ENCODE data around the gene FBXO41. TPM values are rescaled to one million over a fixed set of nuclear protein-coding genes. Genes with fewer than 3 reads are reported as not detected.

FBXO41 gene
- total RNA-seq, 1 donor from 2014 or later: 2.9 TPM

DNA sequence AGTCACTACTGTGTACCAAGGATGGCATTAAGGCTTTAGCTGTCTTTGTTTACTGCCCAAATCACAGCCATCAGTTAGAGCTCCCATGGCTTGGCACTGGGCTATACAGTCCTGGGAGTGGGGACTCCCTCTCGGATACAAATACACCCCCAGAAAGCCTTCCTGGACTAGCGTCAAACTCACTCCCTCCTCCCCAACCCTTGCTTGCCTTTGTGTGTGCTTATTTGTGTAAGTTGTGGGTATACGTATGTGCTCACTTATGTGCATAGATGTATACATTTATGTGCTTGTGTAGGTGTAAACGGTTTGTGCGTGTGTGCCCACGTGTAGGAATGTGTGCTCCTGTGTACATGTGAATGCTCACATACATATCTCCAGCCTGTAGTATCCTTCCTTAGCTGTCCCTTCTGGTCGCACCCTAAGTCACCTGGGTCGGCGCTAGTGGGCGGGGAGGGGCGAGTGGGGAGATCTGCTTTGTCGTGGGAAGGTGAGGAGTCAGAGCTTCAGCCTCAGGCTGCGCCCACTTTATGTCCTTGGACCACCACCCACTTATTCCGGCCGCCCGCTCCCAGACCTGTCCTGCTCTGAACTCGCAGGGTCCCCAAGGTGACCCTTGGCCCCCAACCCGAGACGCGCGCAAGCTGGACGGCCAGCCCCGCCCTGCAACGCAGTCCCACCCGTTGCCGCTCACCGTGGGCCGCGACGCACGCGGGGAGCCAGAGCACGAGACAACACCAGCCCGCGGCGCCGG lies 51.7 kb downstream of the FBXO41 start:
- H3K36me3 ChIP-seq: peaks cover 22% of the 10 kb centered on the region
- H3K27me3 ChIP-seq (ENCODE audit: low read depth): no peaks in the 10 kb centered on the region
- no peak for ATAC-seq
- peak overlapping the region; percentile 85 for H3K4me3 ChIP-seq
- intact Hi-C loops (cut with DNase I): no loop called here
- H3K9me3 ChIP-seq: no peaks in the 10 kb centered on the region
- peak overlapping the region; percentile 90 for H3K27ac ChIP-seq
- no peak for TF ChIP-seq CTCF (IDR thresholded peaks at IDR 0.05)
- peaks cover 34% of the 10 kb centered on the region for H3K4me1 ChIP-seq
- no peak for DNase-seq

DNA sequence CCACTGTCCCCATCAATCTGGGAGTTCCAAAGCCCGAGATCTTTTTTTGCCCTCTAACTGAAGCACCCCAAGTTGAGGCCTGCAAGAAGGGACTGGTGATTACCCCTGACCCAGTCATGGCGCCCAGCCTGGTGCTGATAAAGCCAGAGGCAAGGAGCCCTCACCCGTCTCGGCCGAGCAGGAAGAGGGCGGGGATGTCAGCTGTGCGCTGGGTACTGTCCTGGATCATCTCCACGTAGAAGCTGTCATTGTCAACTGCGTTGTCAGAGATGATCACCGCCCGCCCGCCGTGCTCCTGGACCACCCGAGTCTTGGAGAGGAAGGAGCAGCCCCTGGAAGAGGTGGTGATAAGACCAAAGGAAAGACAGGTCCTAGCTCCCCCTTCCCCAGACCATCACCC lies 55.6 kb downstream of the FBXO41 start:
- no peak for DNase-seq
- ATAC-seq: no peak
- no peak for TF ChIP-seq CTCF (IDR thresholded peaks at IDR 0.05)
- Histone ChIP-seq H3K27me3 (ENCODE audit: low read depth) (no peaks in the 10 kb centered on the region), H3K9me3 (no peaks in the 10 kb centered on the region), H3K27ac (no peak overlapping the region), H3K4me3 (no peak overlapping the region), H3K4me1 (peaks cover 6% of the 10 kb centered on the region), H3K36me3 (peaks cover 41% of the 10 kb centered on the region)
- intact Hi-C loops (cut with DNase I): no loop called here

GRCh38 chr2:73227086-73227485 lies 57.2 kb downstream of the FBXO41 start:
- intact Hi-C loops (cut with DNase I): no loop called here
- TF ChIP-seq CTCF (IDR thresholded peaks at IDR 0.05): no peak
- peaks cover 56% of the 10 kb centered on the region for H3K36me3 ChIP-seq
- ATAC-seq: no peak
- no peak overlapping the region for H3K4me3 ChIP-seq
- no peaks in the 10 kb centered on the region for H3K27me3 ChIP-seq (ENCODE audit: low read depth)
- no peaks in the 10 kb centered on the region for H3K9me3 ChIP-seq
- no peak for DNase-seq
- no peaks in the 10 kb centered on the region for H3K4me1 ChIP-seq
- no peak overlapping the region for H3K27ac ChIP-seq

GRCh38 chr2:73225513-73226360 lies 58.5 kb downstream of the FBXO41 start:
- Histone ChIP-seq H3K4me3 (no peak overlapping the region), H3K36me3 (peaks cover 68% of the 10 kb centered on the region), H3K27me3 (ENCODE audit: low read depth) (no peaks in the 10 kb centered on the region), H3K9me3 (no peaks in the 10 kb centered on the region), H3K27ac (no peak overlapping the region), H3K4me1 (no peaks in the 10 kb centered on the region)
- peak in 1 of 2 donors; percentile 11 for ATAC-seq
- intact Hi-C loops (cut with DNase I): no loop called here
- no peak for DNase-seq
- TF ChIP-seq CTCF (IDR thresholded peaks at IDR 0.05): no peak

DNA sequence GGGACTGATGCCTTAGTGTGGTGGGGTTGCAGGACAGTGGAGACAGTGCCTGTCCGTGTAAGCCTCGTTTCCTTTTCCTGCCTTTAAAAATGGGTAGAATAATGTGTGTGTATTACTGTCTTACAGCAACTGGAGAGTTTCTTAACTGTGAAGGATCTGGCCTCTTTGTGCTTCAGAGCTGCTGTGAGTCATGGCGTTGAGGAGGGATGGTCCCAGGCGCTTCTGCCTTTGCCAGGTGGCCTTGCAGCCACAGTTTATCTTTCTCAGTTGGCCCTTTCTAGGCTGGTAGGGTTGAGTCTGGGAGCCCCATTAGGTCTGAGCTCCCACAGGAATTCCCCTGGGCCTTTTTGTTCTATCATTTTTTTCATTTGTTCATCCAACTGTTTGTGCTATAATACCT lies 60.5 kb downstream of the FBXO41 start:
- Histone ChIP-seq H3K4me1 (no peaks in the 10 kb centered on the region), H3K27me3 (ENCODE audit: low read depth) (no peaks in the 10 kb centered on the region), H3K27ac (no peak overlapping the region), H3K9me3 (no peaks in the 10 kb centered on the region), H3K4me3 (no peak overlapping the region), H3K36me3 (peaks cover 77% of the 10 kb centered on the region)
- DNase-seq (no peak), ATAC-seq (no peak)
- no peak for TF ChIP-seq CTCF (IDR thresholded peaks at IDR 0.05)
- intact Hi-C loops (cut with DNase I): no loop called here

All from lower lobe of right lung (tissue), 2 donors.